Measurements from ENCODE around the gene TNFSF15. TPM values are rescaled to one million over a fixed set of nuclear protein-coding genes. Genes with fewer than 3 reads are reported as not detected.

TNFSF15 gene
- total RNA-seq, 1 experiment from 2014 or later, result 0.03 TPM

DNA sequence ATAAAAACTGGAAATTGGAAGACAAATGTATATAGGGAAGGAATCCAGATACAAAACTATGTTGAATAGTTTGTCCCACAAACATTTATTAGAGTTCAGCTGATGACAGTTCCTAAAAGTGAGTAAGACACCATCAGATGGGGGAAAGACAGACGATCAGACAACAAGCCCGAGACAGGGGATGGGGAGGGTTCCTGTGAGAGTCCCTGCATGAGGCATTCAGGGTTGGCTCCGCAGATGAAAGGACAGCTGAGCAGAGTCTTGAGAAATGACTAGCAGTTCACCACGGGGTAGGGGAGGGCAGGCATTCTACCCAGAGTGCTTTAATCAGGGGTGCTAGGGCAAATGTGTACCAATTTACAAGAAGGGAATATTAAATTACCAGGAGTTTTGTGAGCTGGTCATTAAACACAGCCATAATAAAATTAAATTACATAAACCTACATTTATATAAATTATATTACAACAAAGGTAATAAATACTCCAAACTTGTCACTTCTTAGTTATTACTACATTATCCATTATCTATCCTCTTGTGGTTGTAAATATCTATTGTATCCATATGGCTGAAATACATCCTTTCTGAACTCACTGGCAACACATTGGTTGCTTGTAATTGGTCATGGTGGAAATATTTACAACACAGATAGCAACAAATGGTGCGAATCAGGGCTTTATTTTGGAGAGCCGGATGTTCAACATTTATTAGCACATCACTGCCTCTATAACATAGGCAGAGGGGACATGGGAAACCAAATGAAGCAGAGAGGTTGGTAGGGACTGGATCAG, 27.8 kb downstream of the TNFSF15 start:
- no peaks in the 10 kb centered on the region for H3K4me1 ChIP-seq (ENCODE audit: control insufficient read depth, insufficient read depth, low read length)
- H3K9me3 ChIP-seq (ENCODE audit: control insufficient read depth, insufficient read depth, low read depth, low read length), result no peaks in the 10 kb centered on the region
- ChIA-PET CTCF (no interaction called here), POLR2A (no interaction called here)
- no peak overlapping the region for H3K27ac ChIP-seq (ENCODE audit: low read length)
- no peak overlapping the region for H3K4me3 ChIP-seq (ENCODE audit: low read depth in 2 of 2, low read length in 2 of 2)
- in situ Hi-C loops (cut with HindIII; ENCODE audit: low pct_unique_long_range_greater_than_20kb, low sequenced_read_pairs) (no loop called here), intact Hi-C loops (cut with micrococcal nuclease; ENCODE audit: unreplicated experiment) (no loop called here)
- no peaks in the 10 kb centered on the region for H3K36me3 ChIP-seq (ENCODE audit: control insufficient read depth, insufficient read depth, low read length)
- H3K27me3 ChIP-seq (ENCODE audit: control insufficient read depth, insufficient read depth, low read length), result no peaks in the 10 kb centered on the region
- BruUV-seq (replicated peaks), result no TSS peak
- no peak for DNase-seq (ENCODE audit: low read depth, low spot score)
- TF ChIP-seq POLR2AphosphoS5 (IDR thresholded peaks at IDR 0.05; ENCODE audit: low read depth, low read length), result no peak
- no peak for TF ChIP-seq SIN3A (IDR thresholded peaks at IDR 0.05; ENCODE audit: borderline replicate concordance, insufficient read depth, low read depth, low read length)
- no peak for TF ChIP-seq TCF7L2 (IDR thresholded peaks at IDR 0.05; ENCODE audit: low read depth, low read length)
- TF ChIP-seq REST (IDR thresholded peaks at IDR 0.05; ENCODE audit: insufficient read depth in 1 of 2, low read depth in 2 of 2, low read length in 1 of 2), result no peak
- TF ChIP-seq, protein P1, sequence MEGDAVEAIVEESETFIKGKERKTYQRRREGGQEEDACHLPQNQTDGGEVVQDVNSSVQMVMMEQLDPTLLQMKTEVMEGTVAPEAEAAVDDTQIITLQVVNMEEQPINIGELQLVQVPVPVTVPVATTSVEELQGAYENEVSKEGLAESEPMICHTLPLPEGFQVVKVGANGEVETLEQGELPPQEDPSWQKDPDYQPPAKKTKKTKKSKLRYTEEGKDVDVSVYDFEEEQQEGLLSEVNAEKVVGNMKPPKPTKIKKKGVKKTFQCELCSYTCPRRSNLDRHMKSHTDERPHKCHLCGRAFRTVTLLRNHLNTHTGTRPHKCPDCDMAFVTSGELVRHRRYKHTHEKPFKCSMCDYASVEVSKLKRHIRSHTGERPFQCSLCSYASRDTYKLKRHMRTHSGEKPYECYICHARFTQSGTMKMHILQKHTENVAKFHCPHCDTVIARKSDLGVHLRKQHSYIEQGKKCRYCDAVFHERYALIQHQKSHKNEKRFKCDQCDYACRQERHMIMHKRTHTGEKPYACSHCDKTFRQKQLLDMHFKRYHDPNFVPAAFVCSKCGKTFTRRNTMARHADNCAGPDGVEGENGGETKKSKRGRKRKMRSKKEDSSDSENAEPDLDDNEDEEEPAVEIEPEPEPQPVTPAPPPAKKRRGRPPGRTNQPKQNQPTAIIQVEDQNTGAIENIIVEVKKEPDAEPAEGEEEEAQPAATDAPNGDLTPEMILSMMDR (IDR thresholded peaks at IDR 0.05), result no peak
- ATAC-seq, result no peak

DNA sequence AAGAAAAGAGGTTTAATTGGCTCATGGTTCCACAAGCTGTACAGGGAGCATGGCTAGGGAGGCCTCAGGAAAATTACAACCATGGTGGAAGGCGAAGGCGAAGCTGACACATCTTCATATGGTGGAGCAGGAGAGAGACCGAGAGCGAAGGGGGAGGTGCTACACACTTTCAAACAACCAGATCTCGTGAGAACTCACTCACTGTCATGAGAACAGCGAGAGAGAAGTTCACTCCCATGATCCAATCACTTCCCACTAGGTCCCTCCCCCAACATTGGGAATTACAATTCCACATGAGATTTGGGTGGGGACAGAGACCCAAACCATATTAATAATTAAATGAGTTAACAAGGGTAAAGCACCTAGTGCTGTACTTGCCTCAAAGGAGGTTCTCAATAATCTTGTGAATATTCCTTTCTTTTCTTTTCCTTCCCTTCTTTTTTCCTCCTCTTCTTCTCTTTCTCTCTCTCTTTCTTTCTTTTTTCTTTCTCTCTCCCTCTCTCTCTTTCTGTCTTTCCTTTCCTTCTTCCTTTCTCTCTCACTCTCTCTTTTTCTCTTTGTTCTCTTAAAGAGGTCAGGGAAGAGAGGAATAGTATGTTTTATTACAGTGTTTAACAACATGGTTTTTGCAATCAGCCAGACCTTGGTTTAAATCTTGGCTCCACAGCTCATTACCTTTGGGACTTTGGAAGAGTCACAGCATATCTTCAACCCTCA, 29.0 kb downstream of the TNFSF15 start:
- no TSS peak for BruUV-seq (replicated peaks)
- DNase-seq (ENCODE audit: low read depth, low spot score), result no peak

More for the DNA sequence above, 29.0 kb downstream of the TNFSF15 start:
- CTCF ChIA-PET, result no interaction called here
- no peak for ATAC-seq
- Histone ChIP-seq H3K4me1 (ENCODE audit: control insufficient read depth, insufficient read depth, low read length) (no peaks in the 10 kb centered on the region), H3K4me3 (ENCODE audit: low read depth in 2 of 2, low read length in 2 of 2) (no peak overlapping the region), H3K27ac (ENCODE audit: low read length) (no peak overlapping the region), H3K9me3 (ENCODE audit: control insufficient read depth, insufficient read depth, low read depth, low read length) (no peaks in the 10 kb centered on the region), H3K36me3 (ENCODE audit: control insufficient read depth, insufficient read depth, low read length) (no peaks in the 10 kb centered on the region), H3K27me3 (ENCODE audit: control insufficient read depth, insufficient read depth, low read length) (no peaks in the 10 kb centered on the region)
- intact Hi-C loops (cut with micrococcal nuclease; ENCODE audit: unreplicated experiment) (no loop called here), in situ Hi-C loops (cut with HindIII; ENCODE audit: low pct_unique_long_range_greater_than_20kb, low sequenced_read_pairs) (no loop called here)
- TF ChIP-seq SIN3A (IDR thresholded peaks at IDR 0.05; ENCODE audit: borderline replicate concordance, insufficient read depth, low read depth, low read length), result no peak
- no peak for TF ChIP-seq REST (IDR thresholded peaks at IDR 0.05; ENCODE audit: insufficient read depth in 1 of 2, low read depth in 2 of 2, low read length in 1 of 2)
- TF ChIP-seq, protein P1 (IDR thresholded peaks at IDR 0.05), result no peak
- TF ChIP-seq TCF7L2 (IDR thresholded peaks at IDR 0.05; ENCODE audit: low read depth, low read length), result no peak
- no peak for TF ChIP-seq POLR2AphosphoS5 (IDR thresholded peaks at IDR 0.05; ENCODE audit: low read depth, low read length)
- POLR2A ChIA-PET, result no interaction called here

All from Panc1 (cell line).